Measurements from ENCODE around the gene JPT1.

DNA sequence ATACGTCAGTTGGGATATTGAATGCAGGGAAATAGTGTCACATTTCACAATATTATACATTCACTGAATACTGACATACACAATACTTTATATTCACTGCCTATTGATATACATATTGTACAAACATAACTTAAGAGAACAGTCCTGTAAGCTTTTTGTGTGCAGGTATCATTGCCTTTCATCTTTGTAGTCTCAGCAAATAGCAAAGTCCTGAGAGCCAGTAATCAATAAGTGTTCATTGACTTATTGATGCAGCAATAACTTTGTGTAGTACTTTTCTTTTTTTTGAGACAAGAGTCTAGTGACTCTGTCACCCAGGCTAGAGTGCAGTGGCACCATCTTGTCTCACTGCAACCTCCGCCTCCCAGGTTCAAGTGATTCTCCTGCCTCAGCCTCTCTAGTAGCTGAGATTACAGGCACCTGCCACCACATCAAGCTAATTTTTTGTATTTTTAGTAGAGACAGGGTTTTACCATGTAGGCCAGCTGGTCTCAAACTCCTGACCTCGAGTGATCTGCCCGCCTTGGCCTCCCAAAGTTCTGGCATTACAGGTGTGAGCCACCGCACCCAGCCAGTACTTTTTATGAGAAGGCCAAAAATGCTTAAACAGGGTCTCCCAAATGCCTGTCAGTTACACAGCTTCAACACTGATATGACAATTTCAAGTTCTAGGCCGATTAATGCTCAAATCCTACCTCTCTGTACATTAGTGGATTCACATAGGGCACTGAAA lies 45.7 kb upstream of the JPT1 start:
- TF ChIP-seq CTCF (IDR thresholded peaks at IDR 0.05; ENCODE audit: extremely low read depth in 1 of 2, insufficient read depth in 1 of 2, low read depth in 1 of 2, low read length in 2 of 2) (no peak), EZH2 (IDR thresholded peaks at IDR 0.05; ENCODE audit: borderline replicate concordance, low read depth, low read length, severe bottlenecking) (no peak), JUN (IDR thresholded peaks at IDR 0.05; ENCODE audit: borderline replicate concordance, insufficient read depth, insufficient read length, low read depth) (no peak), MYC (IDR thresholded peaks at IDR 0.05; ENCODE audit: low read depth, low read length) (no peak), POLR2A (IDR thresholded peaks at IDR 0.05; ENCODE audit: low read depth, low read length) (no peak), MAX (IDR thresholded peaks at IDR 0.05; ENCODE audit: insufficient read depth, insufficient read length) (no peak), POLR2AphosphoS5 (IDR thresholded peaks at IDR 0.05; ENCODE audit: insufficient read depth, low read depth, low read length) (no peak), FOS (IDR thresholded peaks at IDR 0.05; ENCODE audit: borderline replicate concordance, insufficient read depth, low read length) (no peak), GATA2 (IDR thresholded peaks at IDR 0.05; ENCODE audit: insufficient read depth, insufficient read length, low read depth, low read length) (no peak)
